ENCODE results near the gene CPNE8.

Gene CPNE8

GRCh38 chr12:38921025-38921677 is 15.8 kb upstream of the CPNE8 start:
- H3K4me2 ChIP-seq (ENCODE audit: low read length) = no peak overlapping the region
- no peak overlapping the region for H2AFZ ChIP-seq
- no peaks in the 10 kb centered on the region for H3K27me3 ChIP-seq (ENCODE audit: control insufficient read depth, insufficient read depth, low read length)
- no peak overlapping the region for H3K9ac ChIP-seq
- no peaks in the 10 kb centered on the region for H3K4me1 ChIP-seq
- H3K4me3 ChIP-seq (ENCODE audit: low read depth, low read length) = no peak overlapping the region
- no peaks in the 10 kb centered on the region for H3K9me3 ChIP-seq (ENCODE audit: control insufficient read depth, low read length)
- no peaks in the 10 kb centered on the region for H3K79me2 ChIP-seq
- no peak for TF ChIP-seq CTCF (IDR thresholded peaks at IDR 0.05)
- no peaks in the 10 kb centered on the region for H3K36me3 ChIP-seq (ENCODE audit: control insufficient read depth, insufficient read depth, low read length)
- H3K27ac ChIP-seq = no peak overlapping the region

GRCh38 chr12:38919191-38919590 is 13.8 kb upstream of the CPNE8 start:
- H3K27me3 ChIP-seq (ENCODE audit: control insufficient read depth, insufficient read depth, low read length) = no peaks in the 10 kb centered on the region
- no peak for TF ChIP-seq CTCF (IDR thresholded peaks at IDR 0.05)
- H3K9ac ChIP-seq = no peak overlapping the region
- H3K9me3 ChIP-seq (ENCODE audit: control insufficient read depth, low read length) = no peaks in the 10 kb centered on the region
- H2AFZ ChIP-seq = no peak overlapping the region
- H3K4me2 ChIP-seq (ENCODE audit: low read length) = no peak overlapping the region
- no peaks in the 10 kb centered on the region for H3K79me2 ChIP-seq
- H3K4me3 ChIP-seq (ENCODE audit: low read depth, low read length) = no peak overlapping the region
- no peak overlapping the region for H3K27ac ChIP-seq
- no peaks in the 10 kb centered on the region for H3K4me1 ChIP-seq
- H3K36me3 ChIP-seq (ENCODE audit: control insufficient read depth, insufficient read depth, low read length) = no peaks in the 10 kb centered on the region

- Histone ChIP-seq H3K79me2 (no peaks in the 10 kb centered on the region), H3K9me3 (ENCODE audit: control insufficient read depth, low read length) (no peaks in the 10 kb centered on the region), H3K27me3 (ENCODE audit: control insufficient read depth, insufficient read depth, low read length) (no peaks in the 10 kb centered on the region), H3K27ac (no peak overlapping the region), H2AFZ (no peak overlapping the region), H3K36me3 (ENCODE audit: control insufficient read depth, insufficient read depth, low read length) (no peaks in the 10 kb centered on the region), H3K4me1 (no peaks in the 10 kb centered on the region), H3K4me2 (ENCODE audit: low read length) (no peak overlapping the region), H3K9ac (no peak overlapping the region), H3K4me3 (ENCODE audit: low read depth, low read length) (no peak overlapping the region)
- no peak for TF ChIP-seq CTCF (IDR thresholded peaks at IDR 0.05)
Measured at GRCh38 chr12:38915429-38916182, 10.2 kb upstream of the CPNE8 start.

GRCh38 chr12:38912116-38912515 is 6.7 kb upstream of the CPNE8 start:
- Histone ChIP-seq H3K79me2 (no peaks in the 10 kb centered on the region), H2AFZ (no peak overlapping the region), H3K4me3 (ENCODE audit: low read depth, low read length) (no peak overlapping the region), H3K4me2 (ENCODE audit: low read length) (no peak overlapping the region), H3K9ac (no peak overlapping the region), H3K4me1 (no peaks in the 10 kb centered on the region), H3K36me3 (ENCODE audit: control insufficient read depth, insufficient read depth, low read length) (no peaks in the 10 kb centered on the region), H3K27ac (no peak overlapping the region), H3K9me3 (ENCODE audit: control insufficient read depth, low read length) (no peaks in the 10 kb centered on the region), H3K27me3 (ENCODE audit: control insufficient read depth, insufficient read depth, low read length) (no peaks in the 10 kb centered on the region)
- TF ChIP-seq CTCF (IDR thresholded peaks at IDR 0.05) = no peak

All from parathyroid adenoma (tissue), 2 donors.